Stimulated activated CD8-positive, alpha-beta memory T cell treated with anti-CD3 and anti-CD28 coated beads, Interleukin-15, amount 100 ng/mL, for 48 hours (primary cell): ENCODE measurements around the gene GAS5.
A peak's percentile ranks its signal among the peaks of the same experiment; 100 is the strongest.
"Not testable (repeated sequence)": the region's sequence is repeated elsewhere in the genome, so short reads cannot be mapped to it uniquely, and the experiment has no call there.

Experiments
- DNase-seq, 2 donors: peaks; one replicate each; pipeline ENCODE4 v3.0.0-alpha.2; 2020; ENCODE audit warnings: low read depth in 2 of 2

GAS5 gene

GRCh38 chr1:173867753-173868265 is at the start of gene GAS5:
GAS5 (minus strand) TSS chr1:173867989.
- peak; percentile 98 to 99 for DNase-seq

GRCh38 chr1:173917149-173917548 is 49.4 kb upstream of the GAS5 start, which contains the start of gene SERPINC1:
SERPINC1 (minus strand) TSS chr1:173917327; CDS start chr1:173917259, 68 bp downstream.
- no peak for DNase-seq

GRCh38 chr1:173916667-173917066 is 48.9 kb upstream of the GAS5 start:
- no peak for DNase-seq

GRCh38 chr1:173915596-173915995 is 47.8 kb upstream of the GAS5 start:
- no peak for DNase-seq

GRCh38 chr1:173914366-173914871 is 46.6 kb upstream of the GAS5 start:
- DNase-seq = peak in 1 of 2 donors; percentile 23

- no peak for DNase-seq
Measured at GRCh38 chr1:173913111-173913510, 45.3 kb upstream of the GAS5 start.

- no peak for DNase-seq
Measured at GRCh38 chr1:173903827-173904531, 36.2 kb upstream of the GAS5 start.

- DNase-seq = no peak
Measured at GRCh38 chr1:173900992-173901391, 33.2 kb upstream of the GAS5 start.

GRCh38 chr1:173900427-173900826 is 32.6 kb upstream of the GAS5 start:
- no peak for DNase-seq

GRCh38 chr1:173894189-173894588 is 26.4 kb upstream of the GAS5 start:
- DNase-seq = no peak

- no peak for DNase-seq
Measured at GRCh38 chr1:173893611-173894010, 25.8 kb upstream of the GAS5 start.

GRCh38 chr1:173889885-173890284 is 22.1 kb upstream of the GAS5 start:
- DNase-seq = no peak

- no peak for DNase-seq
Measured at GRCh38 chr1:173888749-173889148, 21.0 kb upstream of the GAS5 start.

- no peak for DNase-seq
Measured at GRCh38 chr1:173887627-173888026, 19.8 kb upstream of the GAS5 start.

- no peak for DNase-seq
Measured at GRCh38 chr1:173886746-173887611, 19.2 kb upstream of the GAS5 start.

- no peak for DNase-seq
Measured at GRCh38 chr1:173884701-173885100, 16.9 kb upstream of the GAS5 start.

GRCh38 chr1:173881117-173881516 is 13.3 kb upstream of the GAS5 start:
- not testable (repeated sequence) for DNase-seq

GRCh38 chr1:173878251-173878650 is 10.5 kb upstream of the GAS5 start:
- DNase-seq = no peak

- DNase-seq = no peak
Measured at GRCh38 chr1:173876732-173877131, 8.9 kb upstream of the GAS5 start.

GRCh38 chr1:173871500-173871899 is 3.7 kb upstream of the GAS5 start:
- DNase-seq = no peak

GRCh38 chr1:173871091-173871490 is 3.3 kb upstream of the GAS5 start:
- no peak for DNase-seq

- no peak for DNase-seq
Measured at GRCh38 chr1:173870252-173871075, 2.7 kb upstream of the GAS5 start.
